BJ (cell line): ENCODE data around the gene VSIG8. TPM values are rescaled to one million over a fixed set of nuclear protein-coding genes. Genes with fewer than 3 reads are reported as not detected.
"Not testable (repeated sequence)": the region's sequence is repeated elsewhere in the genome, so short reads cannot be mapped to it uniquely, and the experiment has no call there.

Source experiments
- CTCF ChIA-PET: fragments of 350-600 bp; formaldehyde crosslinking; extraction: SDS; loops from one replicate; lab custom pipeline; 2021; ENCODE audit warnings: antibody characterized with exemption, inconsistent platforms; lab: Yijun Ruan, JAX
- POLR2A ChIA-PET: fragments of 300-600 bp; sonication (Branson Sonifier 250); formaldehyde crosslinking; extraction: SDS; loops from one replicate; lab custom pipeline; 2021; ENCODE audit warnings: antibody characterized with exemption; lab: Charles Lee
- DNase-seq: peaks from one replicate; pipeline ENCODE4 v3.0.0-alpha.2; 2011; ENCODE audit warnings: low read depth
- H3K27me3 ChIP-seq: 2 replicates; pipeline ENCODE4 v1.6.0; 2011; ENCODE audit warnings: low read length; ENCODE audit not compliant: control insufficient read depth, insufficient read depth
- H3K36me3 ChIP-seq: 2 replicates; pipeline ENCODE4 v1.5.1; 2011; ENCODE audit warnings: low read length; ENCODE audit not compliant: control insufficient read depth, insufficient read depth
- H3K4me3 ChIP-seq: 2 replicates; pipeline ENCODE4 v1.5.1; 2011; ENCODE audit warnings: low read depth, mild to moderate bottlenecking, control low read depth, low read length
- CTCF ChIP-seq: IDR thresholded peaks from 2 replicates; pipeline ENCODE4 v1.5.1; 2011; ENCODE audit warnings: low read depth, mild to moderate bottlenecking, control low read depth, inconsistent platforms, low read length, moderate library complexity; ENCODE audit not compliant: insufficient read depth
- polyA minus RNA-seq: library from RNA; depleted of rRNA, polyadenylated mRNA; stranded (reverse); fragments of >200 nt; gene quantifications from 2 replicates; pipeline ENCODE4 v1.2.3, GENCODE V29; 2011; rRNA and poly(A)+ RNA removed
- polyA plus RNA-seq: library from polyadenylated mRNA; depleted of rRNA; stranded (reverse); fragments of >200 nt; gene quantifications from 2 replicates; pipeline ENCODE4 v1.2.3, GENCODE V29; 2011; rRNA removed

The VSIG8 gene
- not detected in 2 replicates for polyA plus RNA-seq
- not detected in 2 replicates for polyA minus RNA-seq

- ChIA-PET POLR2A (no interaction called here), CTCF (interaction anchor here (0.7 to 0.9 kb wide), 3 partner anchors 12 to 64 kb away, joined by 3 to 4 read pairs (median 3); no protein-coding TSS in a partner anchor)
- TF ChIP-seq CTCF = no peak
- H3K4me3 ChIP-seq = no peak within 1 kb of the TSS
- H3K36me3 ChIP-seq = no peaks in the 10 kb centered on the region
- DNase-seq = no peak
- H3K27me3 ChIP-seq = no peaks in the 10 kb centered on the region
These were observed at the start of gene VSIG8 for GRCh38 chr1:159862557-159862956. VSIG8 (minus strand) TSS chr1:159862657; CDS start chr1:159862521, 136 bp downstream.

- H3K4me3 ChIP-seq = no peak overlapping the region
- no peaks in the 10 kb centered on the region for H3K27me3 ChIP-seq
- POLR2A ChIA-PET = no interaction called here
- H3K36me3 ChIP-seq = no peaks in the 10 kb centered on the region
- TF ChIP-seq CTCF = no peak
- DNase-seq = no peak
- CTCF ChIA-PET = interaction anchor here (0.5 to 1.1 kb wide), 6 partner anchors 9 to 356 kb away, joined by 3 to 5 read pairs (median 4); no protein-coding TSS in a partner anchor
These were observed 49.0 kb upstream of the VSIG8 start for GRCh38 chr1:159911326-159912070.

- Histone ChIP-seq H3K27me3 (no peaks in the 10 kb centered on the region), H3K36me3 (no peaks in the 10 kb centered on the region), H3K4me3 (no peak overlapping the region)
- ChIA-PET POLR2A (no interaction called here), CTCF (interaction anchor here (0.8 to 1.5 kb wide), 3 partner anchors 17 to 99 kb away, joined by 4 read pairs; no protein-coding TSS in a partner anchor)
- TF ChIP-seq CTCF = no peak
- no peak for DNase-seq
These were observed 45.8 kb upstream of the VSIG8 start for GRCh38 chr1:159908031-159908940.

- no peak overlapping the region for H3K4me3 ChIP-seq
- CTCF ChIA-PET = interaction anchor here (0.8 to 1.6 kb wide), 3 partner anchors 14 to 107 kb away, joined by 3 to 4 read pairs (median 4); no protein-coding TSS in a partner anchor
- DNase-seq = no peak
- H3K36me3 ChIP-seq = no peaks in the 10 kb centered on the region
- POLR2A ChIA-PET = no interaction called here
- no peak for TF ChIP-seq CTCF
- no peaks in the 10 kb centered on the region for H3K27me3 ChIP-seq
These were observed 44.5 kb upstream of the VSIG8 start for GRCh38 chr1:159906960-159907359.

GRCh38 chr1:159904036-159904435 lies 41.6 kb upstream of the VSIG8 start:
- H3K36me3 ChIP-seq, POLR2A ChIA-PET, DNase-seq, H3K4me3 ChIP-seq, H3K27me3 ChIP-seq: not testable (repeated sequence)
- CTCF ChIA-PET = interaction anchor here (2.8 kb wide), 1 partner anchor 12 kb away, joined by 12 read pairs; no protein-coding TSS in a partner anchor
